T-cell (primary cell): ENCODE data around the gene APH1B. TPM values are rescaled to one million over a fixed set of nuclear protein-coding genes. Genes with fewer than 3 reads are reported as not detected.

Source experiments
- ATAC-seq, 4 experiments: fragments of 200-7000 bp in 3 of 4; fragments of 150-1000 bp in 1 of 4; cut with Tn5 transposase; replicated peaks in 1 of 4; 1 replicate in 3 of 4; 2 replicates in 1 of 4; pipeline ENCODE4 v1.10.0; 2021; ENCODE audit warnings: moderate library complexity in 3 of 4, mild to moderate bottlenecking in 2 of 4, moderate number of reproducible peaks in 1 of 4
- CTCF ChIA-PET, 2 donors: fragments of 300-600 bp; sonication (Branson Sonifier 250); formaldehyde crosslinking; loops; one replicate each; lab custom pipeline; 2022; ENCODE audit warnings: antibody characterized with exemption in 2 of 2; lab: Charles Lee
- POLR2A ChIA-PET, 2 donors: fragments of 300-600 bp; sonication (Branson Sonifier 250); formaldehyde crosslinking; loops; one replicate each; lab custom pipeline; 2022; ENCODE audit warnings: antibody characterized with exemption in 2 of 2; lab: Charles Lee
- DNase-seq, 35 experiments: peaks; one replicate each; pipeline versions ENCODE4 v3.0.0 to v3.0.0-alpha.2; 2013 to 2023
- H3K27ac ChIP-seq: one replicate; pipeline ENCODE4 v1.5.1; 2013; ENCODE audit warnings: low read length
- H3K27me3 ChIP-seq, 2 experiments: replicated peaks in 1 of 2; 1 replicate in 1 of 2; 2 replicates in 1 of 2; pipeline versions ENCODE4 v1.6.1 to v1.7.0; 2013; ENCODE audit warnings: low read length in 1 of 2, mixed read lengths in 1 of 2; ENCODE audit not compliant: control insufficient read depth in 2 of 2, insufficient read depth in 2 of 2; ENCODE audit errors: extremely low read depth in 1 of 2
- H3K36me3 ChIP-seq, 2 donors: 1 replicate in 1 of 2; 2 replicates in 1 of 2; pipeline versions ENCODE4 v1.6.1 to v1.7.0; 2013; ENCODE audit warnings: low read length in 1 of 2; ENCODE audit not compliant: control insufficient read depth in 2 of 2, insufficient read depth in 1 of 2; ENCODE audit errors: extremely low read depth in 1 of 2
- H3K4me1 ChIP-seq, 2 experiments: 1 replicate in 1 of 2; 2 replicates in 1 of 2; pipeline versions ENCODE4 v1.6.1 to v1.7.0; 2013; ENCODE audit warnings: low read length in 2 of 2, mixed read lengths in 1 of 2; ENCODE audit not compliant: insufficient read depth in 2 of 2, control insufficient read depth in 1 of 2; ENCODE audit errors: extremely low read depth in 1 of 2
- H3K4me3 ChIP-seq, 2 donors: 1 replicate in 1 of 2; 2 replicates in 1 of 2; pipeline versions ENCODE4 v1.5.1 to v1.7.0; 2013; ENCODE audit warnings: mild to moderate bottlenecking in 2 of 2, low read length in 1 of 2, moderate library complexity in 1 of 2; ENCODE audit not compliant: control insufficient read depth in 1 of 2; ENCODE audit errors: extremely low read depth in 1 of 2
- H3K9me3 ChIP-seq: 2 replicates; pipeline ENCODE4 v1.7.0; 2013
- H3K27ac Mint-ChIP-seq, 2 donors: one replicate each; pipeline ENCODE4 v1.8.0; 2020 to 2021; ENCODE audit warnings: mild to moderate bottlenecking in 2 of 2, mixed read lengths in 2 of 2
- H3K27me3 Mint-ChIP-seq, 2 donors: one replicate each; pipeline ENCODE4 v1.8.0; 2021 to 2022; ENCODE audit warnings: mixed read lengths in 2 of 2
- H3K36me3 Mint-ChIP-seq: one replicate; pipeline ENCODE4 v1.8.0; 2021; ENCODE audit warnings: mixed read lengths
- H3K4me1 Mint-ChIP-seq, 3 donors: one replicate each; pipeline ENCODE4 v1.8.0; 2020 to 2022; ENCODE audit warnings: mixed read lengths in 3 of 3, mild to moderate bottlenecking in 1 of 3
- H3K4me3 Mint-ChIP-seq, 3 donors: one replicate each; pipeline ENCODE4 v1.8.0; 2020 to 2022; ENCODE audit warnings: mild to moderate bottlenecking in 3 of 3, mixed read lengths in 3 of 3, moderate library complexity in 3 of 3
- H3K9me3 Mint-ChIP-seq, 3 donors: one replicate each; pipeline ENCODE4 v1.8.0; 2020 to 2022; ENCODE audit warnings: mixed read lengths in 3 of 3
- WGBS: methylation state at CpG from one replicate; pipeline ENCODE4 v1.1.5; 2013; ENCODE audit warnings: missing lambda C conversion rate; ENCODE audit not compliant: insufficient coverage; 5-methylcytosine and 5-hydroxymethylcytosine counted together
- total RNA-seq, 35 experiments: library from RNA in 6 of 35; stranded (reverse) in 6 of 35; fragments of 120-200 nt in 1 of 35; gene quantifications; one replicate each; pipeline versions ENCODE4 v1.2.1 to v1.2.4 and lab custom pipeline; 2013 to 2026

APH1B gene
- total RNA-seq, 5 donors from 2014 or later (not counting 1 experiment from before 2014, with no cell fraction given), result 17.0 to 27.4 (median 20.9) TPM

GRCh38 chr15:63344731-63345390, 67.5 kb downstream of the APH1B start:
- WGBS, result 88% methylated on average over 4 of the region's 5 CpGs

GRCh38 chr15:63345391-63345752, 68.0 kb downstream of the APH1B start:
- peaks cover 0 to 16% of the 10 kb centered on the region in 2 experiments for H3K27me3 ChIP-seq
- Mint-ChIP-seq H3K4me3 (no peak overlapping the region), H3K27ac (no peak overlapping the region), H3K27me3 (peaks cover 3 to 9% of the 10 kb centered on the region in 2 donors), H3K4me1 (no peaks in the 10 kb centered on the region), H3K36me3 (no peaks in the 10 kb centered on the region), H3K9me3 (no peaks in the 10 kb centered on the region)
- H3K9me3 ChIP-seq, result no peaks in the 10 kb centered on the region
- WGBS, result 84% methylated on average over 13 of the region's 14 CpGs
- ATAC-seq (no peak), DNase-seq (no peak)
- H3K27ac ChIP-seq, result no peak overlapping the region
- ChIA-PET POLR2A (no interaction called here), CTCF (no interaction called here)
- H3K4me3 ChIP-seq, result no peak overlapping the region
- no peaks in the 10 kb centered on the region for H3K36me3 ChIP-seq
- H3K4me1 ChIP-seq, result no peaks in the 10 kb centered on the region

More at GRCh38 chr15:63344731-63345390, 67.5 kb downstream of the APH1B start:
- DNase-seq (no peak), ATAC-seq (no peak)
- Mint-ChIP-seq H3K27ac (no peak overlapping the region), H3K4me1 (no peaks in the 10 kb centered on the region), H3K4me3 (no peak overlapping the region), H3K36me3 (no peaks in the 10 kb centered on the region), H3K9me3 (no peaks in the 10 kb centered on the region), H3K27me3 (peaks cover 3 to 13% of the 10 kb centered on the region in 2 donors)
- Histone ChIP-seq H3K36me3 (no peaks in the 10 kb centered on the region), H3K4me3 (no peak overlapping the region), H3K27me3 (peaks cover 0 to 16% of the 10 kb centered on the region in 2 experiments), H3K9me3 (no peaks in the 10 kb centered on the region), H3K27ac (no peak overlapping the region), H3K4me1 (no peaks in the 10 kb centered on the region)
- ChIA-PET POLR2A (no interaction called here), CTCF (interaction anchor here in 1 of 2 donors (0.5 kb wide), 1 partner anchor 1771 kb away, joined by 6 read pairs; no protein-coding TSS in a partner anchor)

GRCh38 chr15:63347074-63347857, 69.9 kb downstream of the APH1B start:
- no peaks in the 10 kb centered on the region for H3K4me1 ChIP-seq
- no peaks in the 10 kb centered on the region for H3K36me3 ChIP-seq
- peaks cover 3 to 8% of the 10 kb centered on the region in 2 donors for H3K27me3 Mint-ChIP-seq
- CTCF ChIA-PET, result no interaction called here
- H3K4me3 ChIP-seq, result no peak overlapping the region
- H3K27ac ChIP-seq, result no peak overlapping the region
- H3K27ac Mint-ChIP-seq, result no peak overlapping the region
- H3K9me3 Mint-ChIP-seq, result no peaks in the 10 kb centered on the region
- WGBS, result 71% methylated on average over 4 of the region's 6 CpGs
- POLR2A ChIA-PET, result no interaction called here
- no peaks in the 10 kb centered on the region for H3K4me1 Mint-ChIP-seq
- peaks cover 0 to 13% of the 10 kb centered on the region in 2 experiments for H3K27me3 ChIP-seq
- H3K9me3 ChIP-seq, result no peaks in the 10 kb centered on the region
- no peaks in the 10 kb centered on the region for H3K36me3 Mint-ChIP-seq
- DNase-seq (no peak), ATAC-seq (no peak)
- no peak overlapping the region for H3K4me3 Mint-ChIP-seq

- ATAC-seq (no peak), DNase-seq (no peak)
- H3K27me3 Mint-ChIP-seq, result peaks cover 3 to 8% of the 10 kb centered on the region in 2 donors
- ChIA-PET POLR2A (no interaction called here), CTCF (no interaction called here)
- WGBS, result 74% methylated on average over 4 of the region's 7 CpGs
- no peaks in the 10 kb centered on the region for H3K9me3 Mint-ChIP-seq
- H3K27me3 ChIP-seq, result peaks cover 0 to 13% of the 10 kb centered on the region in 2 experiments
- H3K9me3 ChIP-seq, result no peaks in the 10 kb centered on the region
- no peak overlapping the region for H3K27ac Mint-ChIP-seq
- H3K36me3 ChIP-seq, result no peaks in the 10 kb centered on the region
- no peak overlapping the region for H3K4me3 Mint-ChIP-seq
- no peaks in the 10 kb centered on the region for H3K36me3 Mint-ChIP-seq
- no peaks in the 10 kb centered on the region for H3K4me1 ChIP-seq
- H3K4me1 Mint-ChIP-seq, result no peaks in the 10 kb centered on the region
- no peak overlapping the region for H3K4me3 ChIP-seq
- no peak overlapping the region for H3K27ac ChIP-seq
Observed at GRCh38 chr15:63348392-63348791, 71.0 kb downstream of the APH1B start.

- H3K36me3 ChIP-seq, result no peaks in the 10 kb centered on the region
- ChIA-PET POLR2A (no interaction called here), CTCF (no interaction called here)
- H3K27me3 ChIP-seq, result peaks cover 0 to 13% of the 10 kb centered on the region in 2 experiments
- WGBS, result 84% methylated on average over 2 of the region's 6 CpGs
- DNase-seq (no peak), ATAC-seq (no peak)
- Mint-ChIP-seq H3K27me3 (peaks cover 3 to 8% of the 10 kb centered on the region in 2 donors), H3K4me3 (no peak overlapping the region), H3K27ac (no peak overlapping the region), H3K4me1 (no peaks in the 10 kb centered on the region), H3K9me3 (no peaks in the 10 kb centered on the region), H3K36me3 (no peaks in the 10 kb centered on the region)
- H3K4me1 ChIP-seq, result no peaks in the 10 kb centered on the region
- no peak overlapping the region for H3K4me3 ChIP-seq
- no peak overlapping the region for H3K27ac ChIP-seq
- no peaks in the 10 kb centered on the region for H3K9me3 ChIP-seq
Observed at GRCh38 chr15:63349156-63349555, 71.8 kb downstream of the APH1B start.

- H3K36me3 ChIP-seq, result no peaks in the 10 kb centered on the region
- Mint-ChIP-seq H3K27ac (no peak overlapping the region), H3K27me3 (peaks cover 3 to 8% of the 10 kb centered on the region in 2 donors), H3K4me3 (no peak overlapping the region), H3K36me3 (no peaks in the 10 kb centered on the region), H3K4me1 (no peaks in the 10 kb centered on the region), H3K9me3 (no peaks in the 10 kb centered on the region)
- no peak overlapping the region for H3K27ac ChIP-seq
- H3K4me3 ChIP-seq, result no peak overlapping the region
- DNase-seq (no peak), ATAC-seq (no peak)
- no peaks in the 10 kb centered on the region for H3K9me3 ChIP-seq
- POLR2A ChIA-PET, result no interaction called here
- WGBS, result 90% methylated on average over 4 of the region's 5 CpGs
- no peaks in the 10 kb centered on the region for H3K4me1 ChIP-seq
- CTCF ChIA-PET, result no interaction called here
- peaks cover 0 to 12% of the 10 kb centered on the region in 2 experiments for H3K27me3 ChIP-seq
Observed at GRCh38 chr15:63349621-63350020, 72.2 kb downstream of the APH1B start.
